Occipital lobe (tissue), 2 donors: ENCODE data around the gene CTTNBP2. TPM values are rescaled to one million over a fixed set of nuclear protein-coding genes. Genes with fewer than 3 reads are reported as not detected.

Source experiments
- DNase-seq: peaks from one replicate; lab custom pipeline; 2025; lab: John Stamatoyannopoulos, UW
- total RNA-seq: library from RNA; depleted of rRNA; stranded (reverse); fragments of >200 nt; gene quantifications from one replicate; pipeline ENCODE4 v1.2.3, GENCODE V29; 2014

Gene CTTNBP2
- total RNA-seq, 1 donor from 2014 or later: 39.0 TPM

GRCh38 chr7:117870448-117871130 lies 2.7 kb downstream of the CTTNBP2 start:
- DNase-seq: no peak

GRCh38 chr7:117869374-117869773 lies 3.9 kb downstream of the CTTNBP2 start:
- DNase-seq: no peak

GRCh38 chr7:117863618-117864017 lies 9.6 kb downstream of the CTTNBP2 start:
- DNase-seq: no peak

GRCh38 chr7:117862378-117862777 lies 10.9 kb downstream of the CTTNBP2 start:
- no peak for DNase-seq

GRCh38 chr7:117859246-117859812 lies 13.9 kb downstream of the CTTNBP2 start:
- no peak for DNase-seq

GRCh38 chr7:117858712-117859111 lies 14.5 kb downstream of the CTTNBP2 start:
- no peak for DNase-seq

- no peak for DNase-seq
Measured at GRCh38 chr7:117857718-117858117, 15.5 kb downstream of the CTTNBP2 start.

- DNase-seq: no peak
Measured at GRCh38 chr7:117856196-117856595, 17.0 kb downstream of the CTTNBP2 start.

GRCh38 chr7:117854186-117854585 lies 19.1 kb downstream of the CTTNBP2 start:
- DNase-seq: no peak

- no peak for DNase-seq
Measured at GRCh38 chr7:117848941-117849340, 24.3 kb downstream of the CTTNBP2 start.

- DNase-seq: no peak
Measured at GRCh38 chr7:117844678-117845077, 28.6 kb downstream of the CTTNBP2 start.

- DNase-seq: no peak
Measured at GRCh38 chr7:117841611-117842010, 31.6 kb downstream of the CTTNBP2 start.

GRCh38 chr7:117841011-117841410 lies 32.2 kb downstream of the CTTNBP2 start:
- DNase-seq: no peak

- no peak for DNase-seq
Measured at GRCh38 chr7:117839507-117839906, 33.7 kb downstream of the CTTNBP2 start.

GRCh38 chr7:117837841-117838240 lies 35.4 kb downstream of the CTTNBP2 start:
- no peak for DNase-seq

- no peak for DNase-seq
Measured at GRCh38 chr7:117835016-117835664, 38.1 kb downstream of the CTTNBP2 start.

- DNase-seq: no peak
Measured at GRCh38 chr7:117830422-117830954, 42.8 kb downstream of the CTTNBP2 start.

GRCh38 chr7:117829450-117830117 lies 43.7 kb downstream of the CTTNBP2 start:
- DNase-seq: no peak

- DNase-seq: no peak
Measured at GRCh38 chr7:117828825-117829224, 44.4 kb downstream of the CTTNBP2 start.

- DNase-seq: no peak
Measured at GRCh38 chr7:117827862-117828261, 45.4 kb downstream of the CTTNBP2 start.

- DNase-seq: peak; percentile 10
Measured at GRCh38 chr7:117825132-117825531, 48.1 kb downstream of the CTTNBP2 start.

- no peak for DNase-seq
Measured at GRCh38 chr7:117824592-117824991, 48.6 kb downstream of the CTTNBP2 start.
